Measurements from ENCODE around the gene TMEM243. TPM values are rescaled to one million over a fixed set of nuclear protein-coding genes. Genes with fewer than 3 reads are reported as not detected.

The TMEM243 gene
- total RNA-seq, 1 experiment from 2014 or later = 158 TPM

- no peak overlapping the region for H3K27ac ChIP-seq (ENCODE audit: low read length)
- DNase-seq = no peak
- no peaks in the 10 kb centered on the region for H3K9me2 ChIP-seq (replicated peaks; ENCODE audit: insufficient read depth, low read length)
- H3K79me2 ChIP-seq (ENCODE audit: low read length) = peaks cover 85% of the 10 kb centered on the region
- H3K36me3 ChIP-seq (ENCODE audit: insufficient read depth, low read length) = peaks cover 83% of the 10 kb centered on the region
- H2AFZ ChIP-seq (ENCODE audit: low read length) = no peak overlapping the region
- no peaks in the 10 kb centered on the region for H3K9me3 ChIP-seq (ENCODE audit: low read length)
- no peak overlapping the region for H3K4me3 ChIP-seq (ENCODE audit: low read length)
- no peak overlapping the region for H3K9ac ChIP-seq (ENCODE audit: low read length)
- peaks cover 18% of the 10 kb centered on the region for H3K4me1 ChIP-seq (ENCODE audit: low read length)
- peaks cover 16% of the 10 kb centered on the region; the same call in 1 of the 2 replicates for H4K20me1 ChIP-seq (ENCODE audit: insufficient read depth, low read depth, low read length)
- no peak overlapping the region for H3K4me2 ChIP-seq (ENCODE audit: low read depth, low read length, poor library complexity, severe bottlenecking)
- no peaks in the 10 kb centered on the region for H3K27me3 ChIP-seq (ENCODE audit: low read length)
Measured at GRCh38 chr7:87199241-87199640, 20.3 kb downstream of the TMEM243 start.

- H3K4me2 ChIP-seq (ENCODE audit: low read depth, low read length, poor library complexity, severe bottlenecking) = no peak overlapping the region
- no peaks in the 10 kb centered on the region for H3K27me3 ChIP-seq (ENCODE audit: low read length)
- H4K20me1 ChIP-seq (ENCODE audit: insufficient read depth, low read depth, low read length) = peaks cover 3% of the 10 kb centered on the region; the same call in 1 of the 2 replicates
- peaks cover 89% of the 10 kb centered on the region for H3K36me3 ChIP-seq (ENCODE audit: insufficient read depth, low read length)
- H3K27ac ChIP-seq (ENCODE audit: low read length) = peak overlapping the region; percentile 32; the same call in 1 of the 2 replicates
- DNase-seq = no peak
- no peaks in the 10 kb centered on the region for H3K9me3 ChIP-seq (ENCODE audit: low read length)
- peaks cover 36% of the 10 kb centered on the region for H3K4me1 ChIP-seq (ENCODE audit: low read length)
- H3K9ac ChIP-seq (ENCODE audit: low read length) = no peak overlapping the region
- no peaks in the 10 kb centered on the region for H3K9me2 ChIP-seq (replicated peaks; ENCODE audit: insufficient read depth, low read length)
- H3K79me2 ChIP-seq (ENCODE audit: low read length) = peaks cover 59% of the 10 kb centered on the region
- H2AFZ ChIP-seq (ENCODE audit: low read length) = no peak overlapping the region
- no peak overlapping the region for H3K4me3 ChIP-seq (ENCODE audit: low read length)
Measured at GRCh38 chr7:87193912-87194311, 25.6 kb downstream of the TMEM243 start.

- no peak overlapping the region for H3K4me2 ChIP-seq (ENCODE audit: low read depth, low read length, poor library complexity, severe bottlenecking)
- H4K20me1 ChIP-seq (ENCODE audit: insufficient read depth, low read depth, low read length) = peaks cover 3% of the 10 kb centered on the region; the same call in 1 of the 2 replicates
- no peak overlapping the region for H2AFZ ChIP-seq (ENCODE audit: low read length)
- no peak overlapping the region for H3K4me3 ChIP-seq (ENCODE audit: low read length)
- no peaks in the 10 kb centered on the region for H3K9me2 ChIP-seq (replicated peaks; ENCODE audit: insufficient read depth, low read length)
- H3K36me3 ChIP-seq (ENCODE audit: insufficient read depth, low read length) = peaks cover 91% of the 10 kb centered on the region
- H3K79me2 ChIP-seq (ENCODE audit: low read length) = peaks cover 54% of the 10 kb centered on the region
- no peak for DNase-seq
- H3K27ac ChIP-seq (ENCODE audit: low read length) = no peak overlapping the region; the same call in 1 of the 2 replicates
- no peaks in the 10 kb centered on the region for H3K9me3 ChIP-seq (ENCODE audit: low read length)
- H3K4me1 ChIP-seq (ENCODE audit: low read length) = peaks cover 29% of the 10 kb centered on the region
- no peaks in the 10 kb centered on the region for H3K27me3 ChIP-seq (ENCODE audit: low read length)
- H3K9ac ChIP-seq (ENCODE audit: low read length) = no peak overlapping the region
Measured at GRCh38 chr7:87192784-87193487, 26.6 kb downstream of the TMEM243 start.

GRCh38 chr7:87190783-87191182 lies 28.7 kb downstream of the TMEM243 start:
- H3K27me3 ChIP-seq (ENCODE audit: low read length) = no peaks in the 10 kb centered on the region
- peaks cover 3% of the 10 kb centered on the region; the same call in 1 of the 2 replicates for H4K20me1 ChIP-seq (ENCODE audit: insufficient read depth, low read depth, low read length)
- H3K9ac ChIP-seq (ENCODE audit: low read length) = no peak overlapping the region
- H3K36me3 ChIP-seq (ENCODE audit: insufficient read depth, low read length) = peaks cover 93% of the 10 kb centered on the region
- no peak overlapping the region for H3K4me3 ChIP-seq (ENCODE audit: low read length)
- peaks cover 40% of the 10 kb centered on the region for H3K79me2 ChIP-seq (ENCODE audit: low read length)
- no peaks in the 10 kb centered on the region for H3K9me2 ChIP-seq (replicated peaks; ENCODE audit: insufficient read depth, low read length)
- no peak overlapping the region for H3K4me2 ChIP-seq (ENCODE audit: low read depth, low read length, poor library complexity, severe bottlenecking)
- no peak for DNase-seq
- H3K9me3 ChIP-seq (ENCODE audit: low read length) = no peaks in the 10 kb centered on the region
- H2AFZ ChIP-seq (ENCODE audit: low read length) = no peak overlapping the region
- peaks cover 29% of the 10 kb centered on the region for H3K4me1 ChIP-seq (ENCODE audit: low read length)
- H3K27ac ChIP-seq (ENCODE audit: low read length) = peak overlapping the region; percentile 21

GRCh38 chr7:87188930-87189329 lies 30.6 kb downstream of the TMEM243 start:
- Histone ChIP-seq H3K27ac (ENCODE audit: low read length) (no peak overlapping the region), H3K4me2 (ENCODE audit: low read depth, low read length, poor library complexity, severe bottlenecking) (no peak overlapping the region), H3K9me3 (ENCODE audit: low read length) (no peaks in the 10 kb centered on the region), H4K20me1 (ENCODE audit: insufficient read depth, low read depth, low read length) (peaks cover 3% of the 10 kb centered on the region; the same call in 1 of the 2 replicates), H3K27me3 (ENCODE audit: low read length) (no peaks in the 10 kb centered on the region), H3K9me2 (replicated peaks; ENCODE audit: insufficient read depth, low read length) (no peaks in the 10 kb centered on the region), H3K79me2 (ENCODE audit: low read length) (peaks cover 42% of the 10 kb centered on the region), H3K9ac (ENCODE audit: low read length) (no peak overlapping the region), H2AFZ (ENCODE audit: low read length) (no peak overlapping the region), H3K4me3 (ENCODE audit: low read length) (no peak overlapping the region), H3K4me1 (ENCODE audit: low read length) (peaks cover 21% of the 10 kb centered on the region), H3K36me3 (ENCODE audit: insufficient read depth, low read length) (peaks cover 85% of the 10 kb centered on the region)
- DNase-seq = no peak

GRCh38 chr7:87187120-87187519 lies 32.4 kb downstream of the TMEM243 start:
- DNase-seq = no peak
- H4K20me1 ChIP-seq (ENCODE audit: insufficient read depth, low read depth, low read length) = no peaks in the 10 kb centered on the region
- no peak overlapping the region for H3K4me3 ChIP-seq (ENCODE audit: low read length)
- no peaks in the 10 kb centered on the region for H3K27me3 ChIP-seq (ENCODE audit: low read length)
- no peak overlapping the region for H3K9ac ChIP-seq (ENCODE audit: low read length)
- H3K4me2 ChIP-seq (ENCODE audit: low read depth, low read length, poor library complexity, severe bottlenecking) = no peak overlapping the region
- H3K9me3 ChIP-seq (ENCODE audit: low read length) = no peaks in the 10 kb centered on the region
- H3K27ac ChIP-seq (ENCODE audit: low read length) = no peak overlapping the region
- H3K79me2 ChIP-seq (ENCODE audit: low read length) = peaks cover 49% of the 10 kb centered on the region
- peaks cover 21% of the 10 kb centered on the region for H3K4me1 ChIP-seq (ENCODE audit: low read length)
- no peaks in the 10 kb centered on the region for H3K9me2 ChIP-seq (replicated peaks; ENCODE audit: insufficient read depth, low read length)
- no peak overlapping the region for H2AFZ ChIP-seq (ENCODE audit: low read length)
- peaks cover 84% of the 10 kb centered on the region for H3K36me3 ChIP-seq (ENCODE audit: insufficient read depth, low read length)

GRCh38 chr7:87179180-87179579 lies 40.4 kb downstream of the TMEM243 start:
- no peak overlapping the region for H3K4me2 ChIP-seq (ENCODE audit: low read depth, low read length, poor library complexity, severe bottlenecking)
- no peaks in the 10 kb centered on the region for H3K4me1 ChIP-seq (ENCODE audit: low read length)
- H3K79me2 ChIP-seq (ENCODE audit: low read length) = peaks cover 61% of the 10 kb centered on the region
- H3K9me2 ChIP-seq (replicated peaks; ENCODE audit: insufficient read depth, low read length) = no peaks in the 10 kb centered on the region
- H3K9me3 ChIP-seq (ENCODE audit: low read length) = no peaks in the 10 kb centered on the region
- H4K20me1 ChIP-seq (ENCODE audit: insufficient read depth, low read depth, low read length) = no peaks in the 10 kb centered on the region
- no peak overlapping the region for H2AFZ ChIP-seq (ENCODE audit: low read length)
- no peak overlapping the region for H3K9ac ChIP-seq (ENCODE audit: low read length)
- no peak for DNase-seq
- H3K36me3 ChIP-seq (ENCODE audit: insufficient read depth, low read length) = peaks cover 82% of the 10 kb centered on the region
- no peak overlapping the region for H3K4me3 ChIP-seq (ENCODE audit: low read length)
- no peak overlapping the region for H3K27ac ChIP-seq (ENCODE audit: low read length)
- H3K27me3 ChIP-seq (ENCODE audit: low read length) = no peaks in the 10 kb centered on the region

- Histone ChIP-seq H3K36me3 (ENCODE audit: insufficient read depth, low read length) (peaks cover 82% of the 10 kb centered on the region), H3K9me3 (ENCODE audit: low read length) (no peaks in the 10 kb centered on the region), H3K4me1 (ENCODE audit: low read length) (no peaks in the 10 kb centered on the region), H3K9me2 (replicated peaks; ENCODE audit: insufficient read depth, low read length) (no peaks in the 10 kb centered on the region), H4K20me1 (ENCODE audit: insufficient read depth, low read depth, low read length) (no peaks in the 10 kb centered on the region), H3K27me3 (ENCODE audit: low read length) (no peaks in the 10 kb centered on the region), H3K79me2 (ENCODE audit: low read length) (peaks cover 64% of the 10 kb centered on the region), H3K4me2 (ENCODE audit: low read depth, low read length, poor library complexity, severe bottlenecking) (no peak overlapping the region), H3K27ac (ENCODE audit: low read length) (no peak overlapping the region), H3K4me3 (ENCODE audit: low read length) (no peak overlapping the region), H3K9ac (ENCODE audit: low read length) (no peak overlapping the region), H2AFZ (ENCODE audit: low read length) (no peak overlapping the region)
- DNase-seq = no peak
Measured at GRCh38 chr7:87178320-87178719, 41.2 kb downstream of the TMEM243 start.
